ENCODE data around the gene MYLK2.

DNA sequence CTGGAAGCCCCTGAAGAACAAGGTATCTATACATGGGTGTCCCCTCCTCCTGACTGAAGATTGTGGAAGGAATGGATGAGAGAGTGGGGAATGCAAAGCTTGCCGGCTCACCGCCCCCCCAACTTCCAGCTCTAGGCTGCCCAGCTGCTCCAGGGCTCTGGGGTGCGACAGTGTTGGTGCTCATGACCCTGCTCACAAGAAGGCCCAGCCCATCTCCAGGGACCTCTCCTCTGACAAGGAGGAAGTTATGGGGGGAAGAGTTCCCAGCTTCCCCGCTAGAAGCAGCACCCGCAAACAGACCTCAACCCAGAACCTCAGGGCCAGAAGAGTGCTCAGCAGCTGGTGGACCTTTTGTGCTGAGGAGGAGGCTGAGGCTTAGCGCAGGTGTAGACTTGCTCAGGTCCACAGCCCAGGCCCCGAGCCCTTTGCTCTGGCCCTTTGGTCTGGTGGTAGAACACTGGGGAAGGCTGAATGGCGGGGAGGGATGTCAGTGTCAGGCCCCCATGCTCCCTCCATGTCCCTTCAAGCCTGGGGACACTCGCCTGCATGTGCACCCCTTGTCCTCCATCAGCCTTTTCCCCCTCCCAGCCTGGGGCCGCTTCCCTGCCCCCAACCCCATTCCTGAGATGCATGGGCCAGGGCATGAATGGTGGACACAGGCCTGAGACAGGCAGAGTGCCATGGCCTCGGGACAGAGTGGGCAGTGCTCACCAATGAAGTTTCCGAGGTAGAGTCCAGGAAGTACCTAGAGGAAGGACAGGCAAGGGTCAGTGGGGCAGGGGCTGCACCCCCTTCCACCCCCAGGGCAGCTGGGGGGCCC, 49.9 kb downstream of the MYLK2 start:
- TF ChIP-seq, protein P1, sequence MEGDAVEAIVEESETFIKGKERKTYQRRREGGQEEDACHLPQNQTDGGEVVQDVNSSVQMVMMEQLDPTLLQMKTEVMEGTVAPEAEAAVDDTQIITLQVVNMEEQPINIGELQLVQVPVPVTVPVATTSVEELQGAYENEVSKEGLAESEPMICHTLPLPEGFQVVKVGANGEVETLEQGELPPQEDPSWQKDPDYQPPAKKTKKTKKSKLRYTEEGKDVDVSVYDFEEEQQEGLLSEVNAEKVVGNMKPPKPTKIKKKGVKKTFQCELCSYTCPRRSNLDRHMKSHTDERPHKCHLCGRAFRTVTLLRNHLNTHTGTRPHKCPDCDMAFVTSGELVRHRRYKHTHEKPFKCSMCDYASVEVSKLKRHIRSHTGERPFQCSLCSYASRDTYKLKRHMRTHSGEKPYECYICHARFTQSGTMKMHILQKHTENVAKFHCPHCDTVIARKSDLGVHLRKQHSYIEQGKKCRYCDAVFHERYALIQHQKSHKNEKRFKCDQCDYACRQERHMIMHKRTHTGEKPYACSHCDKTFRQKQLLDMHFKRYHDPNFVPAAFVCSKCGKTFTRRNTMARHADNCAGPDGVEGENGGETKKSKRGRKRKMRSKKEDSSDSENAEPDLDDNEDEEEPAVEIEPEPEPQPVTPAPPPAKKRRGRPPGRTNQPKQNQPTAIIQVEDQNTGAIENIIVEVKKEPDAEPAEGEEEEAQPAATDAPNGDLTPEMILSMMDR (IDR thresholded peaks at IDR 0.05), result no peak
- TF ChIP-seq POLR2AphosphoS5 (IDR thresholded peaks at IDR 0.05) (no peak), POLR2A (IDR thresholded peaks at IDR 0.05) (no peak), EP300 (IDR thresholded peaks at IDR 0.05; ENCODE audit: low read depth) (no peak)
